NCI-H146 treated with DMSO at 0.1 percent for 48 hours (cell line): ENCODE results near the gene CCDC9.
"Not testable (repeated sequence)": the region's sequence is repeated elsewhere in the genome, so short reads cannot be mapped to it uniquely, and the experiment has no call there.

Source experiments
- DNase-seq: peaks from one replicate; lab custom pipeline; 2025; ENCODE audit not compliant: unreplicated experiment; lab: John Stamatoyannopoulos, UW

Gene CCDC9

GRCh38 chr19:47231215-47232054, 24.9 kb upstream of the CCDC9 start:
- DNase-seq = peak; percentile 44

- DNase-seq = no peak
Measured at GRCh38 chr19:47232422-47233211, 23.7 kb upstream of the CCDC9 start.

- no peak for DNase-seq
Measured at GRCh38 chr19:47236072-47236675, 20.2 kb upstream of the CCDC9 start.

GRCh38 chr19:47239152-47239551, 17.2 kb upstream of the CCDC9 start:
- DNase-seq = no peak

- DNase-seq = peak; percentile 55
Measured at GRCh38 chr19:47239610-47240296, 16.6 kb upstream of the CCDC9 start.

- DNase-seq = no peak
Measured at GRCh38 chr19:47240556-47240955, 15.8 kb upstream of the CCDC9 start.

- peak; percentile 71 for DNase-seq
Measured at GRCh38 chr19:47240996-47241918, 15.1 kb upstream of the CCDC9 start.

GRCh38 chr19:47241919-47242577, 14.3 kb upstream of the CCDC9 start:
- DNase-seq = no peak

GRCh38 chr19:47243364-47243775, 13.0 kb upstream of the CCDC9 start:
- no peak for DNase-seq

GRCh38 chr19:47243776-47244547, 12.4 kb upstream of the CCDC9 start:
- peak; percentile 89 for DNase-seq

GRCh38 chr19:47247308-47247990, 8.9 kb upstream of the CCDC9 start:
- peak; percentile 27 for DNase-seq

GRCh38 chr19:47253016-47253415, 3.3 kb upstream of the CCDC9 start:
- not testable (repeated sequence) for DNase-seq

GRCh38 chr19:47253467-47253881, 2.9 kb upstream of the CCDC9 start:
- no peak for DNase-seq

GRCh38 chr19:47253970-47254369, 2.4 kb upstream of the CCDC9 start:
- no peak for DNase-seq

- peak; percentile 100 for DNase-seq
Measured at GRCh38 chr19:47256693-47257410, 527 bp downstream of the CCDC9 start.

- no peak for DNase-seq
Measured at GRCh38 chr19:47257411-47258169, 1.3 kb downstream of the CCDC9 start.

GRCh38 chr19:47258434-47258833, 2.1 kb downstream of the CCDC9 start:
- DNase-seq = no peak
